GM10266 (cell line): ENCODE results near the gene ADGRG2.

Source experiments
- DNase-seq: peaks from one replicate; pipeline ENCODE4 v3.0.0; 2012; ENCODE audit errors: extremely low spot score
- TF ChIP-seq, protein P1 (sequence below): IDR thresholded peaks from 2 replicates; pipeline ENCODE4 v1.5.1; 2012; ENCODE audit warnings: mild to moderate bottlenecking, low read depth; ENCODE audit not compliant: control insufficient read depth, insufficient read depth; ENCODE audit errors: missing control alignments

Gene ADGRG2

DNA sequence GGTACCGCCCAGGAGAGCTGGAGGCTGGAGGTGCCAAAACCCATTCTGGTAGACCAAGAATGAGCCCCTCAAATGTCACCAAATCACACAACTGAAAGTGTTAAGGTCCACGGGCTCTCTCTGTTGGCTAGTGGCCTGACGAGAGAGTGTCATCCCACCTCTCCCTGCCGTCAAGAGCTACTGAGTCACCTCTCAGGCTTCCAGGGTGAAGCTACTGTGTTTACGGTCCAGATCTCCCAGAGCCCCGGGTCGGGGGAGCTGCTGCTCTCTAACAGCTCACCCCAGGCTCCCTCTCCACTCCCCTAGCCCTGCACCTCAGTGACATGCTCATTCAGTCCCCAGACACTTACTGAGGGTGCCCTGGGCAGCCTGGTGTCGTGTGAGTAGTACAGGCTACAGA is 59.2 kb downstream of the ADGRG2 start:
- TF ChIP-seq, protein P1, sequence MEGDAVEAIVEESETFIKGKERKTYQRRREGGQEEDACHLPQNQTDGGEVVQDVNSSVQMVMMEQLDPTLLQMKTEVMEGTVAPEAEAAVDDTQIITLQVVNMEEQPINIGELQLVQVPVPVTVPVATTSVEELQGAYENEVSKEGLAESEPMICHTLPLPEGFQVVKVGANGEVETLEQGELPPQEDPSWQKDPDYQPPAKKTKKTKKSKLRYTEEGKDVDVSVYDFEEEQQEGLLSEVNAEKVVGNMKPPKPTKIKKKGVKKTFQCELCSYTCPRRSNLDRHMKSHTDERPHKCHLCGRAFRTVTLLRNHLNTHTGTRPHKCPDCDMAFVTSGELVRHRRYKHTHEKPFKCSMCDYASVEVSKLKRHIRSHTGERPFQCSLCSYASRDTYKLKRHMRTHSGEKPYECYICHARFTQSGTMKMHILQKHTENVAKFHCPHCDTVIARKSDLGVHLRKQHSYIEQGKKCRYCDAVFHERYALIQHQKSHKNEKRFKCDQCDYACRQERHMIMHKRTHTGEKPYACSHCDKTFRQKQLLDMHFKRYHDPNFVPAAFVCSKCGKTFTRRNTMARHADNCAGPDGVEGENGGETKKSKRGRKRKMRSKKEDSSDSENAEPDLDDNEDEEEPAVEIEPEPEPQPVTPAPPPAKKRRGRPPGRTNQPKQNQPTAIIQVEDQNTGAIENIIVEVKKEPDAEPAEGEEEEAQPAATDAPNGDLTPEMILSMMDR = no peak
- no peak for DNase-seq

DNA sequence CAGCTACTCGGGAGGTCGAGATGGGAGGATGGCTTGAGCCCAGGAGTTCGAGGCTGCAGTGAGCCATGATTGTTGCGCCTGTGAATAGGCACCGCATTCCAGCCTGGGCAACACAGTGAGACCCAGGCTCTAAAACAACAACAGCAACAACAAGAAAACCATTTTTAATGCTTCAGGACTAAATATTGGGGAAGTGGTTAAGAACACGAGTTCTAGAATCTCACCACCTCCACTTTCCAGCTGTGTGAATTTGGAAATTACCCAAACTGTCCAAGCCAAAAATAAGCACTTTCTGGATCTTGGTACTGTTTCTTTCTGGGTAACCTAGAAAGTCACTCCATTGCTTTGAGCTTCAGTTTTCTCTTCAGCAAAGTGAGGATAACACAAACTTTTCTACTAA is 63.2 kb downstream of the ADGRG2 start:
- TF ChIP-seq, protein P1 = no peak
- no peak for DNase-seq

DNA sequence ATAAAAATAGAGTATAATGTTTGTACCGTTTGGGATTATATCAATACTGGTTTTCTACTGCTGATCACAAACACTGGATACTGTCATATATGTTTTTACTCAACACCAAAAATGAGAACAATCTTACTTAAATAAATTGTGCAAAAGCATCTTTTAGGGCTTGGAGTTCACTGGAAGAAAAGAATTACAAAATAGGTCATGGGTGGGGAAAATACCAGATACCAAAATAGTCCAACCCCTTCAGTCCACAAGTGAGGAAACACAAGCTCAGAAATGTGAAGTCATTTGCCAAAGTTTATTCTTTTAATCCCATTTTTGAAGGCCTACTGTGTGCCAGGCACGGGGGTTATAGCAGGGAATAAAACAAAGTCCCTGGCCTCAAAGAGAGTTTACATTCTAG is 64.4 kb downstream of the ADGRG2 start:
- TF ChIP-seq, protein P1 = no peak
- no peak for DNase-seq

DNA sequence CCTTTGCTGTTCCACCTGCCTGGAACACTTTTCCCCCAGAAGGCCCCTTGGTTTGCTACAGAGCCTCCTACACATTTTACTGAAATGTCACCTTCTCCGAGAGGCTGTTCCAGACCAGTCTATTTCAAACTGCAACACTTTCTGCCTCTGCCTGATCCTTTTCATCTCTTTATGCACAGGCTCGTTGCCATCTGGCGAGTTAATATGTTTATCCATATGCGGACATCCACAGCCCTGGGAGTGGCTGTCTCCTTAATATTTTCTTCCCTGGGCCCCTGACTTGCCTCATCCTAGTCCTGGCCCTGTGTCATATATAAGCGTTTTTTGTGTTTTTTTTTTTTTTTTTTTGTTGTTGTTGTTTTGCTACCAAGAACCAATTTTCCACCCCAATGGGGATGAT is 73.2 kb downstream of the ADGRG2 start:
- TF ChIP-seq, protein P1 = no peak
- DNase-seq = no peak

DNA sequence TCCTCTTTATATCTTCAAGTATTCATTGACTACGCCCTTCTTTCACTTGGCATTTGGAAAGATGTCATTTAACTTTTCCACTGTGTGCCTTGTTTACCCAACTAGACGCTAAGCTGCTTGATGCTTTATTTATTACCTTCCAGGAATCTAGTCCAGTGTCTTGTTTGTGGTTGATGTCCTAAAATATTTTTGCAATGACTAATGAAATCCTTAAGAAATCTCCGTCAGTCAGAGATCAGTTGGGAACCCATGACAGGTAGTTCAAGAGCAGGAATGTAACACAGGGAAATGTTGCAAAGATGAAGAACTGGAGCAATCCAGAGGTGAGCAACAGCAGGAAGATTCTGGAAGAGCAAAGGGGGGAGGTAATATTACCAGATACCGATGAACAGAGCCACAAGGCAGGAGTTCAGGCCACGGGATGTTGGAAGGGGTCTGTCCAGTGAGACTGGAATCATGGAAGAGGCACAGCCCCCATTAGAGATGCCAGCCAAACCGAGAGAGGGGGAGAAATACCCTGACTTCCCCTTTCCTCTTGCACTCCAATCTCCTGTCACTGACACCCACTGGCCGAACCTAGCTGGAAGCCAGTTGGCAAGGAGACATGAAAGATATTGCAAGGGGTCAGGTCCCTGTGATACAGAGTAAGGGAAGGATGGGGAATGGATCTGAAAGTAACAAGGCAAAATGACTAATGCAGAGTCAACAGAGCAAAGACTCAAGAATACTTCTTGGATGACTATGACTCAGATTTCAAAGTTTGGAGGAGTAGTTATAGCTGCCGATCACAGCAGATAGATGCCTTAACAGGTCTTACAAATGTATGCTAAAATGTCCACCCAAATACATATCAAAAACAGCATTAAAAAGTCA is 75.7 kb downstream of the ADGRG2 start:
- no peak for DNase-seq

DNA sequence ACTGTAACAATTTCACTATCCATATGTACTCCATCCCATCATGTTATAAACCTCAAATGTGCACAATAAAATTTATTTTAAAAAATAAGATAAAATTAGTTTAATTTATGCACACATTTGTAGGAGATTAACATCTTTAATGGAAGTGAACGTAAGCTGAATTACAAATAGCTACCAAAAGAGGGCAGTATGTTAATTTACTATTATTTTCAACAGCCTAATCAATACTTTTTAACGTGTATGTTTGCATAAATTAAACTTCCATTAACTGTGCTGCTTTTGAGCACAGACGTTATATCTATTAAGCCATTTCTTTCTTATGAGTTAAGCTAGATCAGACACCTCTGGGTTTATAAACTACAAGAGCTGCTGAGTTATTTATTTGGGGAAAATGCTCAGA is 81.9 kb downstream of the ADGRG2 start:
- TF ChIP-seq, protein P1 = no peak
- DNase-seq = no peak

More for the DNA sequence above, 75.7 kb downstream of the ADGRG2 start:
- TF ChIP-seq, protein P1 = no peak

DNA sequence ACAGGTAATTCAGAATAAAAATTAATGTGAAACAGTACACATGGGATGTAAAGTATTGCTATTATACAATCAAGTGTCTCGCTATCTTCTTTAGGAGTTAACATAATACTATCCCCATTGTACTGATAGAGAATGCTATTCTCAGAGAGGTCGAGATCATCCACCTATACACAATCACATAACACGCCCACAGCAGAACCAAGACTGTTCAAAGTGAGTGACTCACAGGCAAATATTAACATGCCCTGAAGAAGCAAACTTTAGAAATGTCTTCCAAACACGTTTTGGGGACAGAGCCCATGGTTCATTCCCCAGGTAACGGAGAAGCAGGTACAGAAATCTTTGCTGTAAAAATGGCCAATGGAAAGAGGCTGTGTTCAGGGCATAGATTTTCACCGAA is 88.2 kb downstream of the ADGRG2 start:
- DNase-seq = no peak
- TF ChIP-seq, protein P1 = no peak
